T-helper 2 cell treated with Interferon-gamma antibody and Interleukin-4, amounts not matched to agents 5 μg/mL and 100 μg/mL, for 36 hours (primary cell): ENCODE measurements around the gene ATRNL1.
"Not testable (repeated sequence)": the region's sequence is repeated elsewhere in the genome, so short reads cannot be mapped to it uniquely, and the experiment has no call there.

ENCODE experiments used
- DNase-seq: peaks from one replicate; pipeline ENCODE4 v3.0.0; 2021; ENCODE audit warnings: low spot score
- H3K27ac Mint-ChIP-seq: one replicate; pipeline ENCODE4 v1.8.0; 2021; ENCODE audit warnings: mild to moderate bottlenecking, mixed read lengths
- H3K27me3 Mint-ChIP-seq: one replicate; pipeline ENCODE4 v1.8.0; 2021; ENCODE audit warnings: low read depth, mixed read lengths
- H3K36me3 Mint-ChIP-seq: one replicate; pipeline ENCODE4 v1.8.0; 2021; ENCODE audit warnings: low read depth, mixed read lengths
- H3K4me1 Mint-ChIP-seq: one replicate; pipeline ENCODE4 v1.8.0; 2021; ENCODE audit warnings: low read depth, mixed read lengths
- H3K4me3 Mint-ChIP-seq: one replicate; pipeline ENCODE4 v1.8.0; 2022; ENCODE audit warnings: mild to moderate bottlenecking, moderate library complexity, mixed read lengths
- H3K9me3 Mint-ChIP-seq: one replicate; pipeline ENCODE4 v1.8.0; 2021; ENCODE audit warnings: mixed read lengths

ATRNL1 gene

GRCh38 chr10:115662422-115662821 lies 569.3 kb downstream of the ATRNL1 start:
- H3K36me3 Mint-ChIP-seq = no peaks in the 10 kb centered on the region

GRCh38 chr10:115665549-115665948 lies 572.4 kb downstream of the ATRNL1 start:
- Mint-ChIP-seq H3K27ac (no peak overlapping the region), H3K9me3 (no peaks in the 10 kb centered on the region), H3K27me3 (no peaks in the 10 kb centered on the region), H3K36me3 (no peaks in the 10 kb centered on the region), H3K4me1 (no peaks in the 10 kb centered on the region), H3K4me3 (no peak overlapping the region)
- DNase-seq = no peak

More at GRCh38 chr10:115662422-115662821, 569.3 kb downstream of the ATRNL1 start:
- no peak for DNase-seq
- Mint-ChIP-seq H3K4me1 (no peaks in the 10 kb centered on the region), H3K4me3 (no peak overlapping the region), H3K9me3 (no peaks in the 10 kb centered on the region), H3K27me3 (no peaks in the 10 kb centered on the region), H3K27ac (no peak overlapping the region)

- no peak for DNase-seq
- no peak overlapping the region for H3K4me3 Mint-ChIP-seq
These were observed 581.3 kb downstream of the ATRNL1 start for GRCh38 chr10:115674496-115674895.

GRCh38 chr10:115696747-115697146 lies 603.6 kb downstream of the ATRNL1 start:
- Mint-ChIP-seq H3K4me3 (no peak overlapping the region), H3K36me3 (no peaks in the 10 kb centered on the region), H3K27me3 (no peaks in the 10 kb centered on the region), H3K4me1 (no peaks in the 10 kb centered on the region), H3K27ac (no peak overlapping the region), H3K9me3 (no peaks in the 10 kb centered on the region)
- no peak for DNase-seq

More at GRCh38 chr10:115674496-115674895, 581.3 kb downstream of the ATRNL1 start:
- Mint-ChIP-seq H3K27ac (no peak overlapping the region), H3K9me3 (no peaks in the 10 kb centered on the region), H3K36me3 (no peaks in the 10 kb centered on the region), H3K4me1 (no peaks in the 10 kb centered on the region), H3K27me3 (no peaks in the 10 kb centered on the region)

GRCh38 chr10:115706026-115706425 lies 612.9 kb downstream of the ATRNL1 start:
- H3K4me1 Mint-ChIP-seq = no peaks in the 10 kb centered on the region
- DNase-seq = no peak
- H3K9me3 Mint-ChIP-seq = no peaks in the 10 kb centered on the region
- no peak overlapping the region for H3K27ac Mint-ChIP-seq
- no peaks in the 10 kb centered on the region for H3K36me3 Mint-ChIP-seq
- H3K27me3 Mint-ChIP-seq = no peaks in the 10 kb centered on the region
- H3K4me3 Mint-ChIP-seq = no peak overlapping the region

GRCh38 chr10:115706488-115707076 lies 613.4 kb downstream of the ATRNL1 start:
- H3K4me3 Mint-ChIP-seq = no peak overlapping the region
- H3K36me3 Mint-ChIP-seq = no peaks in the 10 kb centered on the region
- no peak for DNase-seq
- H3K9me3 Mint-ChIP-seq = no peaks in the 10 kb centered on the region
- H3K4me1 Mint-ChIP-seq = no peaks in the 10 kb centered on the region
- no peaks in the 10 kb centered on the region for H3K27me3 Mint-ChIP-seq
- H3K27ac Mint-ChIP-seq = no peak overlapping the region

GRCh38 chr10:115710136-115710535 lies 617.0 kb downstream of the ATRNL1 start:
- DNase-seq = no peak
- Mint-ChIP-seq H3K27me3 (no peaks in the 10 kb centered on the region), H3K4me3 (no peak overlapping the region), H3K36me3 (no peaks in the 10 kb centered on the region), H3K9me3 (no peaks in the 10 kb centered on the region), H3K27ac (no peak overlapping the region), H3K4me1 (no peaks in the 10 kb centered on the region)

GRCh38 chr10:115711306-115711705 lies 618.1 kb downstream of the ATRNL1 start:
- Mint-ChIP-seq H3K36me3 (no peaks in the 10 kb centered on the region), H3K4me3 (no peak overlapping the region), H3K27ac (no peak overlapping the region), H3K27me3 (no peaks in the 10 kb centered on the region), H3K9me3 (no peaks in the 10 kb centered on the region), H3K4me1 (no peaks in the 10 kb centered on the region)
- DNase-seq = no peak

GRCh38 chr10:115720121-115720520 lies 627.0 kb downstream of the ATRNL1 start:
- no peak for DNase-seq
- Mint-ChIP-seq H3K36me3 (no peaks in the 10 kb centered on the region), H3K27me3 (no peaks in the 10 kb centered on the region), H3K9me3 (peaks cover 4% of the 10 kb centered on the region), H3K4me1 (no peaks in the 10 kb centered on the region), H3K27ac (no peak overlapping the region), H3K4me3 (no peak overlapping the region)

GRCh38 chr10:115727129-115727528 lies 634.0 kb downstream of the ATRNL1 start:
- no peaks in the 10 kb centered on the region for H3K9me3 Mint-ChIP-seq
- H3K4me3 Mint-ChIP-seq = no peak overlapping the region
- no peaks in the 10 kb centered on the region for H3K4me1 Mint-ChIP-seq
- DNase-seq = no peak
- H3K27ac Mint-ChIP-seq = no peak overlapping the region
- H3K27me3 Mint-ChIP-seq = no peaks in the 10 kb centered on the region
- H3K36me3 Mint-ChIP-seq = no peaks in the 10 kb centered on the region

GRCh38 chr10:115744089-115744488 lies 650.9 kb downstream of the ATRNL1 start:
- H3K9me3 Mint-ChIP-seq = no peaks in the 10 kb centered on the region
- no peaks in the 10 kb centered on the region for H3K27me3 Mint-ChIP-seq
- no peak overlapping the region for H3K27ac Mint-ChIP-seq
- H3K4me1 Mint-ChIP-seq = no peaks in the 10 kb centered on the region
- H3K36me3 Mint-ChIP-seq = no peaks in the 10 kb centered on the region
- DNase-seq = no peak
- no peak overlapping the region for H3K4me3 Mint-ChIP-seq

GRCh38 chr10:115745943-115746342 lies 652.8 kb downstream of the ATRNL1 start:
- Mint-ChIP-seq H3K27me3 (no peaks in the 10 kb centered on the region), H3K9me3 (no peaks in the 10 kb centered on the region), H3K4me1 (no peaks in the 10 kb centered on the region), H3K4me3 (no peak overlapping the region), H3K27ac (no peak overlapping the region), H3K36me3 (no peaks in the 10 kb centered on the region)
- DNase-seq = no peak

- Mint-ChIP-seq H3K27ac (no peak overlapping the region), H3K9me3 (peaks cover 4% of the 10 kb centered on the region), H3K27me3 (no peaks in the 10 kb centered on the region), H3K36me3 (no peaks in the 10 kb centered on the region), H3K4me3 (no peak overlapping the region), H3K4me1 (no peaks in the 10 kb centered on the region)
- no peak for DNase-seq
These were observed 654.6 kb downstream of the ATRNL1 start for GRCh38 chr10:115747811-115748210.

GRCh38 chr10:115758488-115758887 lies 665.3 kb downstream of the ATRNL1 start:
- not testable (repeated sequence) for H3K4me1 Mint-ChIP-seq, DNase-seq, H3K4me3 Mint-ChIP-seq, H3K27ac Mint-ChIP-seq, H3K36me3 Mint-ChIP-seq, H3K27me3 Mint-ChIP-seq
- H3K9me3 Mint-ChIP-seq = peaks cover 33% of the 10 kb centered on the region

GRCh38 chr10:115760131-115760530 lies 667.0 kb downstream of the ATRNL1 start:
- Mint-ChIP-seq H3K4me1 (no peaks in the 10 kb centered on the region), H3K4me3 (no peak overlapping the region), H3K36me3 (no peaks in the 10 kb centered on the region), H3K9me3 (peaks cover 18% of the 10 kb centered on the region), H3K27ac (no peak overlapping the region), H3K27me3 (no peaks in the 10 kb centered on the region)
- no peak for DNase-seq
